ENCODE measurements around the gene CSK. TPM values are rescaled to one million over a fixed set of nuclear protein-coding genes. Genes with fewer than 3 reads are reported as not detected.
A peak's percentile ranks its signal among the peaks of the same experiment; 100 is the strongest.

Gene CSK
- polyA plus RNA-seq, 1 donor from 2014 or later: 214 TPM

DNA sequence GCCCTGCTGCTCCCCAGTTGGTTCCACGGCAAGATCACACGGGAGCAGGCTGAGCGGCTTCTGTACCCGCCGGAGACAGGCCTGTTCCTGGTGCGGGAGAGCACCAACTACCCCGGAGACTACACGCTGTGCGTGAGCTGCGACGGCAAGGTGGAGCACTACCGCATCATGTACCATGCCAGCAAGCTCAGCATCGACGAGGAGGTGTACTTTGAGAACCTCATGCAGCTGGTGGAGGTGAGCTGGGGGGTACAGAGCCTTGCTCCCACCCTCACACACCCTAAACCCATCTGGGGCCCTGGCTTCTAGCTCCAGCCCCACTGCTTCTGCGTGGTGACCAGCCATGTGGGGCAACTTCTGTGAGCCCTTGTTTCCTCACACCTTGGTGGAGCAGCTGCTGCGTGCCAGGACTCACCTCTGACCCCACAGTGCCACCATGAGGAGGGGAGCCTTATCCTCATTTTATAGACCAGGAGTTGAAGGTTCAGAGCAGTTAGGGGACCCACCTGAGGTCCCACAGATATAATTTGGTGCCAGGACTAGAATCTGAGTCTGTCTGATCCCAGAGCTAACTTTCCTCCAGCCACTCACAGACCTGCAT, 17.5 kb downstream of the CSK start:
- H3K27ac Mint-ChIP-seq: peak overlapping the region; percentile 90 to 96 (median 96)
- no peaks in the 10 kb centered on the region for H3K27me3 Mint-ChIP-seq
- H3K36me3 Mint-ChIP-seq: peaks cover 4% of the 10 kb centered on the region
- H3K4me1 Mint-ChIP-seq: peaks cover 45 to 47% (median 47%) of the 10 kb centered on the region in 3 donors
- peak overlapping the region; percentile 57 to 85 (median 80) for H3K4me3 Mint-ChIP-seq
- H3K9me3 Mint-ChIP-seq: no peaks in the 10 kb centered on the region

DNA sequence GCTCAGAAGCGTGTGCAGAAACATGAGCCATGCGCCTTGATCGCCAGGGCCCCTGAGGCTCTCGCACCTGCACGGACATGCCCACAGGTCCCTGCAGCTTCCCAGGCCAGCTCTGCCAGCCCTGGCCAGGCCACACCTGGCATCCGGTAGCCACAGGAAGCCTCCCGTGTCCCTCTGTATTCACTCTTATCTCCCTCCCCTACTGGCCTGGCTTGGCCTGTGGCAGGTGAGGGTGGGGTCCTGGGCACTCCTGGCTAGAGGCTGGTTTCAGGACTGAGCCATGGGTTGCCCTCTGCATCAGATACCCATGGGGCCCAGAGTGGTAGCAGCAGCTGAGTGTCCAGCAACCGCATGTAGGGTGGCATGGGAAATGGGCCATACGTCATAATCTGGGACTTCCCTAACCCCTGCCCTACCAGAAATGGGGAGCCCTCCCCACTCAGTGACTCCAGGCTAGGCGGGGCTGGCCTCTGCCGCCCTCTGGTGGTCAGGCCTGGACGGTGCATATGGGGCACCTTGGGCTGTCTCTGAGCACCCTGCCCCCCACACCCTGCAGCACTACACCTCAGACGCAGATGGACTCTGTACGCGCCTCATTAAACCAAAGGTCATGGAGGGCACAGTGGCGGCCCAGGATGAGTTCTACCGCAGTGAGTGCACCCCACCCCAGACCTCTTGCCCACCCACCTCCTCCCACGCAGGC, 18.1 kb downstream of the CSK start:
- Mint-ChIP-seq H3K27me3 (no peaks in the 10 kb centered on the region), H3K36me3 (peaks cover 4% of the 10 kb centered on the region), H3K4me1 (peaks cover 41 to 45% (median 42%) of the 10 kb centered on the region in 3 donors)

DNA sequence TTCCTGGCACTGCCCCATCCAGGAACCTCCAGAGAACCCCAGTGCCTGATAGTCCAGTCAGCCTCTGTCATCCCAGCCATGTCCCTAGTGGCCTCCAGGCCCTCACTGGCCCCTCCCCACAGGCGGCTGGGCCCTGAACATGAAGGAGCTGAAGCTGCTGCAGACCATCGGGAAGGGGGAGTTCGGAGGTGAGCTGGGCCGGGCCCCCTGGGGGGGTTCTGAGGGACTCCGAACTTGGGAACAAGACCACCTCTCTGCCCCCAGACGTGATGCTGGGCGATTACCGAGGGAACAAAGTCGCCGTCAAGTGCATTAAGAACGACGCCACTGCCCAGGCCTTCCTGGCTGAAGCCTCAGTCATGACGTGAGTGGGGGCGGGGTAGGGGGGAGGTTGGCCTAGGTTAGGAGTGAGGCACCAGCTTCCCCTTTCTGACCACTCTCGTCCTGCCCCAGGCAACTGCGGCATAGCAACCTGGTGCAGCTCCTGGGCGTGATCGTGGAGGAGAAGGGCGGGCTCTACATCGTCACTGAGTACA, 18.7 kb downstream of the CSK start:
- Mint-ChIP-seq H3K27me3 (no peaks in the 10 kb centered on the region), H3K27ac (peak overlapping the region in 2 of 3 donors; percentile 82 to 96), H3K36me3 (peaks cover 4% of the 10 kb centered on the region), H3K4me1 (peaks cover 35 to 40% (median 38%) of the 10 kb centered on the region in 3 donors), H3K9me3 (no peaks in the 10 kb centered on the region), H3K4me3 (peak overlapping the region in 2 of 4 donors; percentile 79 to 83)

More for the DNA sequence above, 18.1 kb downstream of the CSK start:
- Mint-ChIP-seq H3K4me3 (peak overlapping the region; percentile 16 to 85 (median 80)), H3K27ac (peak overlapping the region; percentile 82 to 96 (median 96)), H3K9me3 (no peaks in the 10 kb centered on the region)

DNA sequence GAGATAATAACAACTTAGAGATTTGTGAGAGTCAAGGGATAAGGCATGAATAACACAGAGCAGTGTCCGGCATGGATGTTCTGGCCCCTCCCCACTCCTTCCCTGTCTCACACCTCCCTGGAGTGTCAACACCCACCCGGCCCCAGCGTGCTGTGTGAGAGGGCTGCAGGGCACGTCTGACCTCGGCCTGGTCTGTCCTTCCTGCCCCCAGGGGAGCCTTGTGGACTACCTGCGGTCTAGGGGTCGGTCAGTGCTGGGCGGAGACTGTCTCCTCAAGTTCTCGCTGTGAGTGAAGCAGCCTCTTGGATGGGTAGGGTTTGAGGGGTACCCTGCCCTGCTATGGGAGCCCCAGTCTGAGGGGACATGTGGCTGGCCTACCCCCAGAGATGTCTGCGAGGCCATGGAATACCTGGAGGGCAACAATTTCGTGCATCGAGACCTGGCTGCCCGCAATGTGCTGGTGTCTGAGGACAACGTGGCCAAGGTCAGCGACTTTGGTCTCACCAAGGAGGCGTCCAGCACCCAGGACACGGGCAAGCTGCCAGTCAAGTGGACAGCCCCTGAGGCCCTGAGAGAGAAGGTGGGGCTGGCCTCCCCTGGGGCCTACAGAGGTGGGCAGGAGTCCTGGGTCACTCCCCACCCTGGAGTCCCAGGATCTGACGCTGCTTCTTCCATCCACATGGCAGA, 19.6 kb downstream of the CSK start:
- no peaks in the 10 kb centered on the region for H3K36me3 Mint-ChIP-seq
- no peaks in the 10 kb centered on the region for H3K9me3 Mint-ChIP-seq
- peak overlapping the region in 2 of 4 donors; percentile 51 to 83 for H3K4me3 Mint-ChIP-seq
- peak overlapping the region in 2 of 3 donors; percentile 5 to 96 for H3K27ac Mint-ChIP-seq
- H3K27me3 Mint-ChIP-seq: no peaks in the 10 kb centered on the region
- H3K4me1 Mint-ChIP-seq: peaks cover 28 to 35% (median 33%) of the 10 kb centered on the region in 3 donors

DNA sequence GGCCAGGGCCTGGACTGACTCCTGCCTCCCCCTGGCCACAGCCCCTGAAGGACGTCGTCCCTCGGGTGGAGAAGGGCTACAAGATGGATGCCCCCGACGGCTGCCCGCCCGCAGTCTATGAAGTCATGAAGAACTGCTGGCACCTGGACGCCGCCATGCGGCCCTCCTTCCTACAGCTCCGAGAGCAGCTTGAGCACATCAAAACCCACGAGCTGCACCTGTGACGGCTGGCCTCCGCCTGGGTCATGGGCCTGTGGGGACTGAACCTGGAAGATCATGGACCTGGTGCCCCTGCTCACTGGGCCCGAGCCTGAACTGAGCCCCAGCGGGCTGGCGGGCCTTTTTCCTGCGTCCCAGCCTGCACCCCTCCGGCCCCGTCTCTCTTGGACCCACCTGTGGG, 20.4 kb downstream of the CSK start:
- H3K9me3 Mint-ChIP-seq: no peaks in the 10 kb centered on the region
- peaks cover 26 to 38% (median 31%) of the 10 kb centered on the region in 3 donors for H3K4me1 Mint-ChIP-seq
- no peaks in the 10 kb centered on the region for H3K27me3 Mint-ChIP-seq
- peak overlapping the region in 1 of 3 donors; percentile 63 for H3K27ac Mint-ChIP-seq
- H3K4me3 Mint-ChIP-seq: no peak overlapping the region
- no peaks in the 10 kb centered on the region for H3K36me3 Mint-ChIP-seq

DNA sequence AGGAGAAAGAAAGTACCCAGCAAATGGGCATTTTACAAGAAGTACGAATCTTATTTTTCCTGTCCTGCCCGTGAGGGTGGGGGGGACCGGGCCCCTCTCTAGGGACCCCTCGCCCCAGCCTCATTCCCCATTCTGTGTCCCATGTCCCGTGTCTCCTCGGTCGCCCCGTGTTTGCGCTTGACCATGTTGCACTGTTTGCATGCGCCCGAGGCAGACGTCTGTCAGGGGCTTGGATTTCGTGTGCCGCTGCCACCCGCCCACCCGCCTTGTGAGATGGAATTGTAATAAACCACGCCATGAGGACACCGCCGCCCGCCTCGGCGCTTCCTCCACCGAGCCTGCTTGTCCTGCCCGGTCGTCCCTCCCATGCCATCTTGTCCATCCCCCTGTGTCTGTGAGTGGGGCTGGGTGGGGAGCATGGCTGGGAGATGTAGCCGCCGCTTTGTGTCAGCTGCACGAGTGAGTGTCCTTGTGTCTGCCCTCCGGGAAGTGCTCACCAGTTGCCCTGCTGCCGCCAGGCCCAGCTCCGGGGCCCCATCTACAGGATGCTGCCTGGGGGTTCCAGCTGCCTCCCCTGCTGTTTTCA, 21.1 kb downstream of the CSK start:
- H3K27ac Mint-ChIP-seq: no peak overlapping the region
- H3K9me3 Mint-ChIP-seq: no peaks in the 10 kb centered on the region
- no peaks in the 10 kb centered on the region for H3K27me3 Mint-ChIP-seq
- H3K4me1 Mint-ChIP-seq: peaks cover 26 to 35% (median 27%) of the 10 kb centered on the region in 3 donors
- H3K4me3 Mint-ChIP-seq: no peak overlapping the region
- no peaks in the 10 kb centered on the region for H3K36me3 Mint-ChIP-seq

DNA sequence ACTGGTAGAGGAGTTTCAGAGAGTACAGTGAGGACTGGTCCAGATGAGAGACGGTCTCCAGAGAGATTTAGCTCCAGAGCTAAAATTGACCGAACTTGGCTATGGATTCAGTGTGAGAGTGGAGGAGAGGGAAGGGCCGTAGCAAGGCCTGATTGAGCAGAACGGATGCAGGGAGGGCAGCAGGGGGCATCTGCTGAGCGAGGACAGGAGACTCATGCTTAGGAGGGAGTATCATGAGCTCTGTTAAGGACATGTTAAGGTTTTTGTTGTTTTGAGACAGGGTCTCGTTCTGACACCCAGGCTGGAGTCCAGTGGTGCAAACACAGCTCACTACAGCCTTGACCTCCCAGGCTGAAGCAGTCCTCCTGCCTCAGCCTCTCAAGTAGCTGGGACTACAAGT, 23.1 kb downstream of the CSK start:
- no peaks in the 10 kb centered on the region for H3K9me3 Mint-ChIP-seq
- peak overlapping the region in 1 of 3 donors; percentile 11 for H3K27ac Mint-ChIP-seq
- H3K4me3 Mint-ChIP-seq: no peak overlapping the region

DNA sequence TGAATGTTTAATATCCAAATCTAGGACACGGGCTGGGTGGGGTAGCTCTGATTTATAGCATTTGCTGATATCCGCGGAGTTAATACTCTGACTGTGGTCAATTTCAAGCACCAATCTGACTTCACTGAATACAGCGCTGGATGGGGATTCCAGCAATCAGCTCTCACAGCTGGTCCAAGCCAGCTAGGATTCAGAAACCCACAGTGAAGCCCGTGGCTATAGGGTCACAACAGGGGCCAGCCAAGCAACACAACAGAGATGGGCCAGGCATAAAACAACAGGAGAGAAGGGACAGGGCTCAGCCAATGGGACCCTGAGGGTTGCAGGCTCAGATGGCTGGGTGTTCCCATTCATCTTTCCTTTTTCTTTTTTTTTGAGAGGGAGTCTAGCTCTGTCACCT, 25.4 kb downstream of the CSK start:
- no peak overlapping the region for H3K4me3 Mint-ChIP-seq
- no peaks in the 10 kb centered on the region for H3K9me3 Mint-ChIP-seq
- H3K27ac Mint-ChIP-seq: peak overlapping the region; percentile 56 to 81 (median 77)
- peaks cover 18 to 29% (median 19%) of the 10 kb centered on the region in 3 donors for H3K4me1 Mint-ChIP-seq
- H3K36me3 Mint-ChIP-seq: no peaks in the 10 kb centered on the region
- no peaks in the 10 kb centered on the region for H3K27me3 Mint-ChIP-seq

More for the DNA sequence above, 23.1 kb downstream of the CSK start:
- Mint-ChIP-seq H3K36me3 (no peaks in the 10 kb centered on the region), H3K4me1 (peaks cover 22 to 31% (median 23%) of the 10 kb centered on the region in 3 donors), H3K27me3 (no peaks in the 10 kb centered on the region)

DNA sequence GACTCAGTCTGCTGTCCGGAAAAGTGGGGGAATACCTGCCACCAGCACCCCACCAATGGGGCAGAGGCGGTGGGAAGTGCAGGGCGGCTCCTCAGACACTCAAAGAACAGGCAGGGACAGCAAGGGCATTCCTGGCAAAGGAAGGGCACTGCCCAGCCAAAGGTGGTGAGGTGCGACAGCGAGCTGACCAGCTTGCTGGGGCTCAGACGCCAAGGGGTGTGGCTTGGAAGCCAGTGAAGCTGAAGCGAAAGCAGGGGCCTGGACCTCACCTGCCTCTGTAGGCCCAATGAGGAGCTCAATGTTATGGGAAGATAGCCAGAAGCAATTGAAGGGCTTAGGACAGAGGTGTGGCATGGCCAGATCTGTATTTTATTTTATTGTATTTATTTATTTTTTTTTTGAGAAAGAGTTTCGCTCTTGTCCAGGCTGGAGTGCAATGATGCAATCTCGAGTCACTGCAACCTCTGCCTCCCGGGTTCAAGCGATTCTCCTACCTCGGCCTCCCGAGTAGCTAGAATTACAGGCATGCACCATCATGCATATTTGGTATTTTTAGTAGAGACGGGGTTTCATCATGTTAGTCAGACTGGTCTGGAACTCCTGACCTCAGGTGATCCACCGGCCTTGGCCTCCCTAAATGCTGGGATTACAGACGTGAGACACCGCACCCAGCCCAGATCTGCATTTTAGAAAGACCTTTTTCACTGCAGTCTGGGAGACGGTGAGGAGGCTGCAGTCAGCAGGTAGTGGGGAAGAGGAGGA, 26.4 kb downstream of the CSK start:
- Mint-ChIP-seq H3K9me3 (no peaks in the 10 kb centered on the region), H3K27me3 (no peaks in the 10 kb centered on the region), H3K36me3 (no peaks in the 10 kb centered on the region), H3K27ac (peak overlapping the region in 2 of 3 donors; percentile 76 to 86), H3K4me1 (peaks cover 18 to 29% (median 19%) of the 10 kb centered on the region in 3 donors), H3K4me3 (peak overlapping the region in 1 of 4 donors; percentile 65)

DNA sequence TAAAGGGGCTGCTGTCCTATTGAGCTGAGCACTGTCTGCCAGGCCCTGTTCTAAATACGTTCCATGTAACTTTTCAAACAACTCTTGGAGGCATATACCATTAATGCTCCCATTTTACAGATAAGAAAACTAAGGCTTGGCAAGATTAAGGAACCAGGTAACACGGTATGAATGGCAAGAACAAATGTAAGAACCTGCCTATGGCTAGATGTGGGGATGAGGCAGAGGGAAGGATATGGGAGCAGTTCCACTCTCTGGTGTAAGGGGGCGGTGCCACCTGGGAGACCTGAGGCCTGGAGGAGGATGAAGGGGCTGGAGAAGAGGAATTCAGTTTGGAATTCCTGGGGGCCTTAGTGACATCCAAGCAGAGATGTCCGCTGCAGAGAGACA, 27.0 kb downstream of the CSK start:
- H3K4me3 Mint-ChIP-seq: peak overlapping the region in 1 of 4 donors; percentile 40
- no peaks in the 10 kb centered on the region for H3K27me3 Mint-ChIP-seq
- H3K27ac Mint-ChIP-seq: peak overlapping the region in 1 of 3 donors; percentile 76
- no peaks in the 10 kb centered on the region for H3K9me3 Mint-ChIP-seq
- H3K36me3 Mint-ChIP-seq: no peaks in the 10 kb centered on the region
- peaks cover 18 to 32% (median 19%) of the 10 kb centered on the region in 3 donors for H3K4me1 Mint-ChIP-seq

DNA sequence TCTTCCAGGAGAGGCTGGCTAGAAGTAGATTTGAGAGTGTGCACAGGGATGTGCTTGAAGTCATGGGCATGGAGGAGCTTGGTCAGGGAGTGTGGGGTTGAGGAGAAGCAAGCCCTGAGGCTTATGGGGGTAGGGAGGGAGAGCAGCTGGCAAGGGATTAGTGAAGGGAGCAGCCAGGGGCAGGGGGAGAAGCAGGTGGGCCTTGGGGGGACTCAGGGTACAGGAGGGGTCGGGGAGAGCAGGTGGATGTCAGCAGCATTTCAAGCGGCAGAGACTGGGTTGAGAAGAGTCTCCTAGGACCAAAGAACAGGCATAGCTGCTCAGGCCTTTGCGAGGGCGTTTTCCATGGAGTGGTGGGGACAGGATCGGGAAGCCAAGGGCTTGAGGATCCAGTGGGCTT, 27.4 kb downstream of the CSK start:
- Mint-ChIP-seq H3K36me3 (no peaks in the 10 kb centered on the region), H3K27ac (peak overlapping the region in 1 of 3 donors; percentile 76), H3K4me3 (peak overlapping the region in 1 of 4 donors; percentile 40), H3K27me3 (no peaks in the 10 kb centered on the region), H3K9me3 (no peaks in the 10 kb centered on the region), H3K4me1 (peaks cover 18 to 30% (median 19%) of the 10 kb centered on the region in 3 donors)

DNA sequence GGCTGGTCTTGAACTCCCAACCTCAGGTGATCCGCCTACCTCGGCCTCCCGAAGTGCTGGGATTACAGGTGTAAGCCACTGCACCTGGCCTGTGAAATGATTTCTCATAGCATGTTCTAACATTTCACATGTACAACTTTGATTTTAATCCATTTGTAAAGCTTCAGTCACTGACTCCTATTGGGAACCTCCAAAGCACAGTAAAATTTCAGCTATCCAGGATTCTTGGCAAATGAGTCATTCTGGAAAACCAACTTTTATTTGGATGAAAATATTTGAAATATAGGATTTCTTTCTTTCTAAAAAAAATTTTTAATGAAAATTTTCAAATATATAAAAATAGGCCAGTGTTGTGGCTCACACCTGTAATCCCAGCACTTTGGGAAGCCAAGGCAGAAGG, 28.1 kb downstream of the CSK start:
- no peaks in the 10 kb centered on the region for H3K36me3 Mint-ChIP-seq
- no peak overlapping the region for H3K4me3 Mint-ChIP-seq
- peaks cover 15 to 28% (median 18%) of the 10 kb centered on the region in 3 donors for H3K4me1 Mint-ChIP-seq
- H3K9me3 Mint-ChIP-seq: no peaks in the 10 kb centered on the region
- H3K27ac Mint-ChIP-seq: no peak overlapping the region
- H3K27me3 Mint-ChIP-seq: no peaks in the 10 kb centered on the region

DNA sequence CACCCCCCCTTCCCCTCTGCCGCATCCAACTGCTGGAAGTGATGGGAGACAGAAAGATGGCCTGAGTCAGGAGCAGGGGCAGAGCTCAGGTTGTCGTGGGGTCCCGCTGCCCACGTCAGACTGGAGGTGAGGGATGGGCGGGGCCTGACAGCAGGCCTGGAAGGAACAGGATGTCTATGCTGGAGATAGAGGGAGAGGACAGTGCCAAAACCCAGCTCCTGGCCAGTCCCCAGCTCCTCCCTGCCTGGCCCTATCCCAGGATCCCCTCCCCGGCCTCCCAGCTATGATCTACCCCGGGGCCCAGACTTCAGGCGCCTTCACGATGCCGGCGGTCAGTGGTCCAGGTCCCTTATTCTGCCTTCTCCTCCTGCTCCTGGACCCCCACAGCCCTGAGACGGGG, 30.7 kb downstream of the CSK start, which contains the start of gene LMAN1L:
TSS of gene LMAN1L (plus strand) at position 303 of the 400 bp plus-strand sequence. CDS start at position 323, 20 bp downstream.
- H3K4me3 Mint-ChIP-seq: no peak within 1 kb of the TSS
- peaks cover 14 to 29% (median 18%) of the 10 kb centered on the region in 3 donors for H3K4me1 Mint-ChIP-seq
- H3K27ac Mint-ChIP-seq: no peak within 1 kb of the TSS
- H3K27me3 Mint-ChIP-seq: no peaks in the 10 kb centered on the region
- H3K9me3 Mint-ChIP-seq: no peaks in the 10 kb centered on the region
- H3K36me3 Mint-ChIP-seq: no peaks in the 10 kb centered on the region
